HS-27A (cell line): Measurements from ENCODE around the gene TNK1.
A peak's percentile ranks its signal among the peaks of the same experiment; 100 is the strongest.
"Not testable (repeated sequence)": the region's sequence is repeated elsewhere in the genome, so short reads cannot be mapped to it uniquely, and the experiment has no call there.

Experiments used
- DNase-seq: peaks from one replicate; pipeline ENCODE4 v3.0.0-alpha.2; 2012; ENCODE audit warnings: low read depth, missing footprints

Gene TNK1

DNA sequence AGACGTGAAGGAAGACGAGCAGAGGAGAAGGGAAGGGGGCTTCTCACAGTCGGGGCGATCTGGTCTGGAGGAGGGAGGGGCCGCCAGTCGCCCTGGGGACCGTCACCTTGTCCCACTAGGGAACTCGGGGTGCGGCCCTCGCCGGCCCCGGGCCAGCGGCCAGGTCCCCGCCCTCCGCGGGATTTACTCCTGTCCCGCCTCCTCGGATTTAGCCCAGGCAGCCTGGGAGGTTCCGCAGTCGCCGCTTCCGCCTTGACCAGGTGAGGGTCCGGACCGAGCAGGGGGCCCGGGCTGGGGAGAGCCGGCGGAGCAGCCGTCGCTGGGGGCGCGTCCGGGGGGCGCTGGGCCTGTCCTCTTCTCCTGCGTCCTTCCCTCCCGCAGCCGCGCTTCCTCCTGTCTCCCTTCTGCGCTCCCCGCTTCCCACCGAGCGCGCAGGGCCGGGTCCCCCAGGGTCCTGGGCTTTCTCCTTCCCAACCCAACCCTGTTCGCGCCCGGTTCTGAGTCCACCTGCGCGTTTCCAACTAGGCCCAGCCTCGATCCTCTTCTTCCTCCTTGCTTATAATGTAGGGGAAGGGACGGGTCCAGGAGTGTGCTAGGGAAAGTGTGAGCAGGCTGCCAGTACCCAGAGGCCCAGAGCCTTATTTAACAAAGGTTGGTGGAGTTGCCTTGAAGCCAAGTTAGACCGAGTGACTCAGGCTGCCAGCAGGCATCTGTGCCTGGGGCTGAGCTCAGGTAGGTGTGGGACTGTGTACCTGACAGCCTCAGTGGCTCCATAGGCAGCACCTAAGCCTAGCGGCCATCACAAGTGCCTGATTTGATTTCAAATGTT lies at the start of gene TNK1:
TNK1 (plus strand) TSS at position 235 of the 829 bp plus-strand sequence. CDS start 1,838 bp downstream, outside the sequence.
- no peak for DNase-seq

DNA sequence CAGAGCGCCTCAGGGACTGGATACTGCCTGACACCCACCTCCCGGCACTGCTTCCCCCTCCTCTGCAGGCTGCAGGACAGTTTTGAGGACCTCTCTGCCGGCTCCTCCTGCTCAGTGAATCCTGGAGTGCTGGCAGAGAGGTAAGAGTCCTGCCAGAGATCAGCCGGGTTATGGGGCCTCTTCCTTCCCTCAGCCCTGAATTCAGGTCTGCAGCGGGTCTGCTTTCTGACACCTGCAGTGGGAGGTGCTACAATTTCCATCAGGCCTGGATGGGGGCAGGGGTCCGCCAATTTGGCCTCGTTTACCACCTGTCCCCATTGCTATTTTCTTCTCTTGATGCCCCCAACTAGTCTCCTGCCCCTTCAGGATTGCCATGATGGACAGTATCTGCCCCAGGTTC lies 48.8 kb upstream of the TNK1 start:
- no peak for DNase-seq

DNA sequence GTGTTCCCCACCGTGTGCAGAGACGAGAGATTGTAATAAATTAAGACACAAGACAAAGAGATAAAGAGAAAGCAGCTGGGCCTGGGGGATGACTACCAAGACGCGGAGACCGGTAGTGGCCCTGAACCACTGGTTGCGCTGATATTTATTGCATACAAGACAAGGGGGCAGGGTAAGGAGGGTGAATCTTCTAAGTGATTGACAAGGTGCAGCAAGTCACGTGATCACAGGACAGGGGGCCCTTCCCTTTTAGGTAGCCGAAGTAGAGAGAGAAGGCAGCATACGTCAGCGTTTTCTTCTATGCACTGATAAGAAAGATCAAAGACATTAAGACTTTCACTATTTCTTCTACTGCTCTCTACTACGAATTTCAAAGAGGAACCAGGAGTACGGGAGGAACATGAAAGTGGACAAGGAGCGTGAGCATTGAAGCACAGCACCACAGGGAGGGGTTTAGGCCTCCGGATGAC lies 48.3 kb upstream of the TNK1 start:
- not testable (repeated sequence) for DNase-seq

DNA sequence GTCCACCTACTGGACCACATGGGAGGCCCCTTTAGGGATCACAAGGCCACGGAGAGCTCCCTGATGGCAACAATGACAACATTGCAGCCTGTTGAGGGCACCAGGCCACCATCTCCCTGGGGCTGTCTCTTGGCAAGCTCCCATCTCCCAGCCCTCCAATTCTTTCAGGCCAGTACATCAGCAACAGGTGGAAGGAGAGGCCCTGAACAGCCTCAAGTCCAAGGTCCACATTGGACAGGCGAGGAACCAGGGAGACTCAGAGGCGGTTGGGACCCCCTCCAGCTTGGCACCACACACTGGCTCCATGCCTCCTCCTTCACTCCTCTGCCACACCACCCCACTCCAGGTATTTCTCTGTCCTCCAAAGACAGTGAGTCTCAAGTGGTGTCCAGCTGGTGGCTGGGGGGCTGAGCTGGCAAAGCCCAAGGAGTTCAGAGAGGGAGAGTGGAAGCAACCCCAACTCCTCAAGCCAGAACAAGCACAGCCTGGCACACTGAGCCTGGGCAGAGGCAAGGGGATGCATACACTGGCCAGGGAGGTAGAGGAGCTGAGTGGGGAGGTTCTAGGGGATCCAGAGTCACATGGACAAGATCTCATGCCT lies 45.9 kb upstream of the TNK1 start:
- DNase-seq = no peak

DNA sequence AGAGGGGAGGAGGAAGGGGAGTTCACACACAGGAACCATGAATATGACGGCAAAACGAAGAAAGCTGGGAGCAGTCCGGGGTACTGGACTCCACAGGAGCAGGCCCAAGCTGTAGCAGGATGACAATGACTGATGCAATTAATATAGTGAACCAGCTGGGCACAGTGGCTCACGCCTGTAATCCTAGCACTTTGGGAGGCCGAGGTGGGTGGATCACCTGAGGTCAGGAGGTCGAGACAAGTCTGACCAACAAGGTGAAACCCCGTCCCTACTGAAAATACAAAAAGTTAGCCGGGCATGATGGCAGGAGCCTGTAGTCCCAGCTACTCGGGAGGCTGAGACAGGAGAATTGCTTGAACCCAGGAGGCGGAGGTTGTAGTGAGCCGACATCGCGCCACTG lies 45.1 kb upstream of the TNK1 start:
- DNase-seq = not testable (repeated sequence)

DNA sequence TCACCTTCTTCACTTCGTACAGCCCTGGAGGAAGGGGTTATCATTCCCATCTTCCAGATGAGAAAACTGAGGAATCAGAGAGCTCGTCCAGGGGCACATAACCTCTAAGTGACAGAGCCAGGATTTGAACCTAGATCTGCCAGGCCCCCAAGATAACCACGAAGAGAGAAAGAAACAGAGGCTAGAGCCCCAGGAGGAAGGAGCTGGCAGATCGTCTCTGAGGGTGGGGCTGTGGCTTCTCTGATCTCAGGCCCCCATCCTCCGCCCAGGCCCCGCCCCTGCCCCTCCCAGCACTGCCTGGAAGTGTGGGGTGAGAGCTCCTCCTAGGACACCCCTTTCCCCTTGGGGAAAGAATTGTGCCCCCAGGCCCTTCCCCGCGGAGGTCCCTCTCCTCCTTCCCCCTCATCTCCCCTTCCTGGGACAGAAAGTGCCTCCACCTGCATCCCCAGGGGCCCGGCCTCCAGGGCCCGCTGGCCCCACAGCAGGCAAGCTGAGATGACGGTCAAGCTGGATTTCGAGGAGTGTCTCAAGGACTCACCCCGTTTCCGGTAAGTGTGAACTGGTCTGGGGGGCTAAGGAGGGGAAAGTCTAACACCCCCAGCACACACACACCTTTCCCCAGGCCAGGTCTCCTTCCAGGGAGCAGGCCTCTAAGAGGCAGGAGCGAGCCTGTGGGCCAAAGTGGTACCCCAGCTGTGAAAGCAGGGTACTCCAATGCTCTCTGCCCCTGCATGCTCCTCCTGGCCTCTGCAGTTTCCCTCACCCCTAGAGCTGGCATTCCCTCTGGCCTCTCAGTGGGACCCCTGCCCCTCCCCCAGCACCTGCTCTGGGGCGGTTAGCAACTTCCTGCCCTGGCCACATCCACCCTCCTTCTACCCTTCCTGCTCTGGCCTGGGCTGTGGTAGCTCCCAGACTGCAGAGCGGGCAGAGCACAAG lies 44.4 kb upstream of the TNK1 start, which contains the start of gene ACAP1:
ACAP1 (plus strand) TSS at position 290 of the 936 bp plus-strand sequence; CDS start at position 496, 206 bp downstream.
- no peak for DNase-seq

DNA sequence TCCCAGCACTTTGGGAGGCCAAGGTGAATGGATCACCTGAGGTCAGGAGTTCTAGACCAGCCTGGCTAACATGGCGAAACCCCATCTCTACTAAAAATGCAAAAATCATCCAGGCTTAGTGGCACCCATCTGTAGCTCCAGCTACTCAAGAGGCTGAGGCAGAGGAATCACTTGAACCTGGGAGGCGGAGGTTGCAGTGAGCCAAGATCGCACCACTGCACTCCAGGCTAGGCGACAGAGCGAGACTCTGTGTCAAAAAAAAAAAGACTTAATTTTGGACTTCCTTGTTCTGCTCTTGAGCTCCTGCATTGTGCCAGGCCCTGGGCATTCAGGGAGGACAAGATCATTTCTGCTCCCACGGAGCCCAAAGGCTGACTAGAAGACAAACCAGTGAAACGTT lies 43.3 kb upstream of the TNK1 start:
- not testable (repeated sequence) for DNase-seq

DNA sequence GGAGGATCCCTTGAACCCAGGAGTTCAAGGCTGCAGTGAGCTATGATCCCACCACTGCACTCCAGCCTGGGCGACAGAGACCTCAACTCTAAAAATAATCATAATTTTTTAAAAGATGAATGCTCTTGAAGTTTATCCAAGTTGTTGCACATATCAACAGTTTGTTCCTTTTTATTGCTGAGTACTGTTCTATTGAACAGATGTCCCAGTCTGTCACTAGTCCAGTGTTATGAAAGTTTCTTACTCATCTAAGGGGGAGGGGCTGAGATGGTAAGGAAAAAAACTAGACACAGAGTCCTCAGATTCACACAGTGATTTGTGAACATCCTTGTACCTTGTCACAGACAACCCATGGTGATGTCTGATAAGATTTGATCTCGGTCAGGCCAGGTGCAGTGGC lies 40.7 kb upstream of the TNK1 start:
- no peak for DNase-seq

DNA sequence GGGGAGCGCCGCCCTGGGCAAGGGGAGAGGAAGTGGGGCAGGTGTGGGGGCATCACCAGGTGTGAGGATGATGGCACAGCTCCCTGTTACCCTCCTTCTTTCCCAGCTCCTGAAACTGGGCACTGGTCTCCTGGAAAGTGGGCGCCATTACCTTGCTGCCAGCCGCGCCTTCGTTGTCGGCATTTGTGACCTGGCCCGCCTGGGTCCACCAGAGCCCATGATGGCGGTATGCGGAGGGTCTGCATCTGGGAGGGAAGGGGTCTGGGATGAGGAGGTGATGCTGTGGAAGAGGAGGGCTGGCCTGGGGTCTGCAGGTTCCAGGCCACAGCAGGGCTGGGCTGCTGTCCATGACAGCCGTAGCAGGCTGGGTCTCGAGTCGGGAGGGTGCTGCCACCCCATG lies 39.0 kb upstream of the TNK1 start:
- no peak for DNase-seq

DNA sequence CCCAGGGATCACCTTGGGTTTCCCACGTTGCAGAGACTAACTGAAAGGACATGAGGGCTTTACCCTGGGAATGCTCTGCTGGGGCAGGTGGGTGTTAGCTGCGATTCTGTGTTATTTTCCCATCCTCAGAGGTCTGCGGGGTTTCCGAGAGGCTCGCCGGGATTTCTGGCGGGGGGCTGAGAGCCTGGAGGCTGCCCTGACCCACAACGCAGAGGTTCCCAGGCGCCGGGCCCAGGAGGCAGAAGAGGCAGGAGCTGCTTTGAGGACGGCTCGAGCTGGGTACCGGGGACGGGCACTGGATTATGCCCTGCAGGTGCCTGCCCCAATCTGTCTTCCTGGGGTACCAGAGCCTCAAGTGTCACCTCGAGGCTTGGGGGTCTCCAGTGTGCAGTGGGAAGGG lies 37.6 kb upstream of the TNK1 start:
- no peak for DNase-seq

DNA sequence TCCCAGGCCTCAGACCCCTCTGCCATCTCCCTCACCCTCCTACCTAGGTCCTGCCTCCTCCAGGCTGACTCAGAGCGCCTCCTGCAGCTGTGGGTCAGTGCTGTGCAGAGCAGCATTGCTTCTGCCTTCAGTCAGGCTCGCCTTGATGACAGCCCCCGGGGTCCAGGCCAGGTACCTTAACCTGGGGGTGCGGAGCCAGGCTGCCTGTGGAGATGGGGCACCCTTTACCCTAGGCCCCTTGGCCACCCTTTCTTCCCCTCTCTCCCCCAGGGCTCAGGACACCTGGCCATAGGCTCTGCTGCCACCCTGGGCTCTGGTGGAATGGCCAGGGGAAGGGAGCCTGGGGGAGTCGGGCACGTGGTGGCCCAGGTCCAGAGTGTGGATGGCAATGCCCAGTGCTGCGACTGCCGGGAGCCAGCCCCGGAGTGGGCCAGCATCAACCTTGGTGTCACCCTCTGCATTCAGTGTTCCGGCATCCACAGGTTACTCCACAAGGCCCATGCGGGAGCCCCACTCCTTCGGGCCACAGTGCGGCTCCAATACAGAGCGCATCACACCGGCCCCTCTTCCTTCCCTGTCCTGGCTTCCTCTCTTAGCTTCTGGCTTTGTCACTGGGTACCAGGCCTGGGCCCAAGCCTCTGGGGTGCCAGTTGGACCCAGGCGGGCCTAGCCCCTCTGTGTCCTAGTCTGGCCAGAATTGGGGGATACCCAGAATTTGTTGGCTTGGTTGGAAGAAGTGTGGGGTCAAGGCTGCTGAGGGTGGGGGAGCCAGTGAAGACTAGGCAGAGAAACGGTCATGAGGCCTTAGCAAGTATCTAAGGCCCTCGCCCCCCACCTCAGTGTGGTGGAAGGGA lies 33.9 kb upstream of the TNK1 start:
- no peak for DNase-seq

DNA sequence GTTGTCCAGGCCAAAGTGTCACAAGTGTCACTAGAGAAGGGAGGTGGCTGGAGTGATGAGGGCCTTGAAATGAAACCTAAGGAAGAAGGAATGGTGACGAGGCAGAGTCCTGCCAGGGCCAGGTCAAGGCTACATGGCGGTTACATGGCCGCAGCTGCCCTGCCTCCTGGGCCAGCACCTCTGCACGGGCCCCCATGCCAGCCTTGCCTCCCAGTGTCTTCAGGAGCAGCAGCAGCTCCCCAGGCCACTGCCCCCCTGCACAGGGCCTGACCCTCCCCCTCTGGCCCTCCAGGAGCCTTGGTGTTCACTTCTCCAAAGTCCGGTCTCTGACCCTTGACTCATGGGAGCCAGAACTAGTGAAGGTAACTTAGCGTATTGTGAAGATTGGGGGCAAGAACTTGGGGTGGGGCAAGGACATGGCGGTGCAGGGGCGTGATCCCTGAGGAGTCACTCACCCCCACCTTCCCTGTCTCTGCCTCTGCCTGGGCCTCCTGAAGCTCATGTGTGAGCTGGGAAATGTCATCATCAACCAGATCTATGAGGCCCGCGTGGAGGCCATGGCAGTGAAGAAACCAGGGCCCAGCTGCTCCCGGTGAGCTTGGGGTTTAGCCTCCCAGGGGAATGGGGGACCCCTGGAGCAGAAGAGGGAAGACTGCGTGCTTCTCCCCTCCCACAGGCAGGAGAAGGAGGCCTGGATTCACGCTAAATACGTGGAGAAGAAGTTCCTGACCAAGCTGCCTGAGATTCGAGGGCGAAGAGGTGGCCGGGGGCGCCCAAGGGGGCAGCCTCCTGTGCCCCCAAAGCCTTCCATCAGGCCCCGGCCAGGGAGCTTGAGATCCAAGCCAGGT lies 33.0 kb upstream of the TNK1 start:
- no peak for DNase-seq

DNA sequence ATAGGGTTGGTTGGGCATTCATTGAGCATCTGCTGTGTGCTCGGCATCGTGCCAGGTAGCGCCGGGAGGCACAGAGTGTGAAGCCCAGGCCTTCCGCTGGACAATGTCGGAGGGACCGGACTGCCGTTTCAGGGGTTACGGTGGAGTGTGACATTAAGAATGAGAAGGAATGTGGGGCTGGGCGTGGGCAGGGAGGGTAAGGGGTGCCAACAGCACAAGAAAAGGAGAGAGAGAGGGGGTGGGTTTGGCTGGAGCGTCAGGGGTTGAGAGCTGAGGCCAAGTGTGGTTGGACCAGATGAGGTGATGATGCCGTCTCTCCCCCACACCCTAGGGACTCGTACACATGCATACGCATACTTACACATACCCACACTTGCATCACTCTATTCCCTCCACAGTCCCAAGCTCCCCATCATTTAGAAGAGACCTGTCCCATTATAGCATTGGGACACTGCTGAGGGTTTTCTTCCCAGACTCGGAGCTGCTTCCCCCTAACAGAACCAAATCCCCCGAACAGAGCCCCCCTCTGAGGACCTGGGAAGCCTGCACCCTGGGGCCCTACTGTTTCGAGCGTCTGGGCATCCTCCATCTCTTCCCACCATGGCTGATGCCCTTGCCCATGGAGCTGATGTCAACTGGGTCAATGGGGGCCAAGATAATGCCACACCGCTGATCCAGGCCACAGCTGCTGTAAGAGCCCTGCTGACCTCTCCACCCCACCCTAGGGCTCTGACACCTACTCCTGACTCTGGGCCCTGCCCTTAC lies 32.2 kb upstream of the TNK1 start:
- DNase-seq = no peak

DNA sequence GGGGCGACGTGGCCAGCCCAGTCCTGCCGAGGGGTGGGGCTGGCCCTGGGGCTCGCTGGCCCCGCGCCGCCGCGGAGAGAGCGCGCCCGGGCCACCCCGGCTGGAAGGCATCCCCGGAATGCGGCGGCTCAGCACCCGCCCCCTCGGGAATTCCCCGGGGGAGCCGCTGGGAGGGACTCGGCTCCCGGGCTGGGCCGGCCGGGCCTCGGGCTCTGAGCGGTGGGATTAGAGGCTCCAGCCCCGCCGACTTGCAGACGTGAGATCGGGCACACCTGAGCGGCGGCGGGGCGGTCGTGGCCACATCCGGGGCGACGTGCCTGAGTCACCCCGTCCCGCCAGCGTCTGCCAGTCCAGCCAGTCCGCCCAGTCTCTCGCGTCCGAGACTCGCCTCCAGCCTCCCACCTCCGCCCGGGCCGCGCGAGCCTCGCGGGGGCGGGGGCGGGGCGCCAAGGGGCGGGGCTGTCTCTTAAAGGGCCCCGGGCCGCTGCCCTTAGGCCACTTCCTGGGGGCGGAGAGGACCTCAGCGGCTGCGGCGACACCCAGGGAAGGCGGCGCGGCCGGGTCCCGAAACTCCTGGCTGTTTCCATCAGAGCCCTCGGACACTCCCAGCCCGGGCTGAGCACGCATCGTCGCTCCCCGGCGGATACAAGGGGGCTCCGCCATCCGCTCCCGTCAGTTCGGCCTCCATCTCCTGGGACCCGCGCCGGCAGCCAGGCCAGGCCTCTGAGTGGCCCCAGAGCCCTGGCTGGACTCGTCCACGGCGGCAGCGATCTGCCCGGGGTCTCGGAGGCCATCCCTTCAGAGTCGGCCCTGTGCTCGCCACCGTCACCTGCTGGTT lies 29.0 kb upstream of the TNK1 start, which contains the start of gene KCTD11:
KCTD11 (plus strand) TSS at position 498 of the 838 bp plus-strand sequence.
- DNase-seq = peak; percentile 52

DNA sequence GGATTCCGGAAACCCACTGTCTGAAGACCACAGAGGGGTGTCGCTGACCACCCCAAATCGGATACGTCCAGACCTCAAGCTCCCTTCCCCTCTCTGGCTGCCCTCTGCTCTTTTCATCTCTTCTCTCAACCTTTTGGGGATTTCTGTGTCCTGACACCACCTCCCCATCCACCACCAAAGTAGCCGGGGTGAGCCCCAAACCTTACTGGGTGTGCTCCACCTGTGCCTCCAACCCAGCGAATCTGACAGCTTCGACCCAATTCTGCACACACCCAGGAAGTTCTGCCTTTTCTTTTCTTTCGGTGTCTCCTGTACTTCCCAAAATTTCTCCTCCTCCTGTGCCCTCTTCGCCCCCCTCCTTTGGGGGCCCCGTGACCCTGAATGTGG lies 28.4 kb upstream of the TNK1 start:
- no peak for DNase-seq

DNA sequence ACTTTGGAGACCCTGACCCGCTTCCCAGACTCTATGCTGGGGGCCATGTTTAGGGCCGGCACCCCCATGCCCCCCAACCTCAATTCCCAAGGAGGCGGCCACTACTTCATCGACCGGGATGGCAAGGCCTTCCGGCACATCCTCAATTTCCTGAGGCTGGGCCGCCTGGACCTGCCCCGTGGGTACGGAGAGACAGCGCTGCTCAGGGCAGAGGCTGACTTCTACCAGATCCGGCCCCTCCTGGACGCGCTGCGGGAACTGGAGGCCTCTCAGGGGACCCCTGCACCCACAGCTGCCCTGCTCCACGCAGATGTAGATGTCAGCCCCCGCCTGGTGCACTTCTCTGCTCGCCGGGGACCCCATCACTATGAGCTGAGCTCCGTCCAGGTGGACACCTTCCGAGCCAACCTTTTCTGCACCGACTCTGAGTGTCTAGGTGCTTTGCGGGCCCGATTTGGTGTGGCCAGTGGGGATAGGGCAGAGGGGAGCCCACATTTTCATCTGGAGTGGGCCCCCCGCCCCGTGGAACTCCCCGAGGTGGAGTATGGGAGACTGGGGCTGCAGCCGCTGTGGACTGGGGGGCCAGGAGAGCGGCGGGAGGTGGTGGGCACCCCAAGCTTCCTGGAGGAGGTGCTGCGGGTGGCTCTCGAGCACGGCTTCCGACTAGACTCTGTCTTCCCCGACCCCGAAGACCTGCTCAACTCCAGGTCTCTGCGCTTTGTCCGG lies 27.8 kb upstream of the TNK1 start:
- DNase-seq = no peak

DNA sequence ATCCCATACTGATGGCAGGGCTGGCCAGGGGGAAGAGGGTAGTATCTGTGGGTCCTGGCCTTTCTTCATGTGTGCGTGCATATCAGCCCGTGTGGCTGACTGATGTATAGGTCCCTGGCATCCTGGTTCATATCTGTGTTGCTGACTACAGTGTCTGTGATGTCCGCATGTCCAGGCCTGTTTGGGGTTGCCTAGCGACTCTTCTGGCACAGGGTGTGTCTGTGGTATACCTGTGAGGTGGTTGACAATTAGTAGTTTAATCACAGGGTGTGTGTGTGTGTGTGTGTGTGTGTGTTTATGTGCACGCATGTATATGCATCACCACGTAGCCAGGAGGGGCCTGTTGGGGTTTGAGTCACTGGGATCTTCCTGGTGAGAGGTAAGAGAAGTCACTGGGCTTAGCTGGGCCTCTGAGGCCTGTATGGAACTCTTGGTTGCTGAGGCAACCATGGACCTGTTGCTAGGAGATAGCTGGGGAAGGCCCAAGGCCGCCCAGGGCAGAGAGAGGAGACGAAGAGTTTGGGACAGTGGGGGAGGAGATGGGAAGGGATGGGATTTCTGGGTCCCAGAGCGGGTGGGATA lies 26.5 kb upstream of the TNK1 start:
- no peak for DNase-seq

DNA sequence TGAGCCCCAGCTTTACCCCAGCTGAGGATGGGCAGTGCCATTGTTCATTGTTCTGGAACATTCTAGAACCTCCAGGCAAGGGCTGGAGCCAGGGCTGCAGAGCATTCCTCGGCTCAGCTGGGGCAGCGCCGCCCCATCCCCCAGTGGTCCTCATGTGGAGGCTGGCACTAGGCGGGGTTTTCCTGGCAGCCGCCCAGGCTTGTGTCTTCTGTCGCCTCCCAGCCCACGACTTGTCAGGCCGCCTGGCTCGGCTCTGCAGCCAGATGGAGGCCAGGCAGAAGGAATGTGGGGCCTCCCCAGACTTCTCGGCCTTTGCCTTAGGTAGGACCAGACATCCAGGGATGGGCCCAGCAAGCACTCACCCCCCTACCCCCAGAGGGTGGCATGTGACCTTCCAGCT lies 25.8 kb upstream of the TNK1 start, which contains the start of gene TMEM95:
TMEM95 (plus strand) TSS at position 104 of the 400 bp plus-strand sequence; CDS start at position 153, 49 bp downstream.
- no peak for DNase-seq
